NAMALWA (cell line): ENCODE results near the gene KRTAP26-1.

ENCODE experiments used
- DNase-seq: peaks from one replicate; pipeline ENCODE4 v3.0.0-alpha.2; 2015; ENCODE audit warnings: low spot score

KRTAP26-1 gene

DNA sequence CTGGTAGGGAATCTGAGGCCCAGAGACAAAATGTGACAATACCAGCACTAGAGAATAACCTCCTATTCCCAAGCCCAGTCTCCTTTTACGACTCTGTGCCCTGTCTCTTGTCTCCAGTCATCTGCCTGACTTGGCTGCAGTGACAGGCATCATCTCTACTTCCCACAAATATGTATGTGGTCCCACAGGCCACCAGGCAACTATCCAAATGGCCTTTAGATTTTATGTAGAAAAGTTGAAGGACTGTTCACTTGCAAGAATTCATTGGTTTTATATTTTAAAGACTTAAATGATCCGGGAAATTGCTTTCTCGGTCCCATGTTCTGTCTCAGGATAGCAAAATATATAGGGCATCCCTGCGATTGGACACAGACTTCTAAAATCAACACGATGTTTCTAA, 49.0 kb downstream of the KRTAP26-1 start:
- no peak for DNase-seq

DNA sequence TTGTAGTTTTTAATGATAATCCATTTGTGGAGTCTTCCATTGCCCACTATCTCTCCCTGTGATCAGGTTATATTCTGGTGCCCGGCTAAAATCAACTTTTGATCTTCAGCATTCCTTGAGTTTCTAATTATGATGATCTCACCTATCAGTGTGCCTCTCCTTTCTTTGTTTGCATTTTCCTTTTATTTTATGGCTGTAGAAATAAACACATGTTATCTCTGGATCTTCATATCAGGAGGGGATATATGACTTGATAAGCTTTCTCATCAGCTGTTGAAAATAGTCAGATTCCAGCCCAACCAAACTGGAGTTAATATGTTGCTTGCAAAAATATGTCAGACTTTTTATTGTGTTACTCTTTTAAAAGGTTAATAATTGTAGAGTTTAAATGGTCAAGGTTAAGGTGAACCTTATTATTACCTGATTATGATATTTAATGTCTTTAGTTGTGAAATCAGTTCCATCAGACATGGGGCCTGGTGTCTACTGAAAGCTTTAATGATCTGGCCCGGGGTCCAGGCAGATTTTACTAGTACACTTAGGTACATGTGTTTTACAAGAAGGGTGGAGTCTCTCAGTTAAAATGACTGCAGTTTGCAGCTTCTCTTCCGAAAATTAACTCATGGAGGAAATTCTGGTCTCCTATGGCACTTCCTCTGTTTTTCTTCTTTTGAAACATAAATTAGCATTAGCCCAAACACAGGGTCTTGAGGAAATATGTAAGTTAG, 50.1 kb downstream of the KRTAP26-1 start:
- no peak for DNase-seq
